SHP77 (cell line): ENCODE results near the gene GDF7.

Source experiments
- DNase-seq, 2 experiments: peaks; one replicate each; lab custom pipeline; 2025; lab: John Stamatoyannopoulos, UW

Gene GDF7

DNA sequence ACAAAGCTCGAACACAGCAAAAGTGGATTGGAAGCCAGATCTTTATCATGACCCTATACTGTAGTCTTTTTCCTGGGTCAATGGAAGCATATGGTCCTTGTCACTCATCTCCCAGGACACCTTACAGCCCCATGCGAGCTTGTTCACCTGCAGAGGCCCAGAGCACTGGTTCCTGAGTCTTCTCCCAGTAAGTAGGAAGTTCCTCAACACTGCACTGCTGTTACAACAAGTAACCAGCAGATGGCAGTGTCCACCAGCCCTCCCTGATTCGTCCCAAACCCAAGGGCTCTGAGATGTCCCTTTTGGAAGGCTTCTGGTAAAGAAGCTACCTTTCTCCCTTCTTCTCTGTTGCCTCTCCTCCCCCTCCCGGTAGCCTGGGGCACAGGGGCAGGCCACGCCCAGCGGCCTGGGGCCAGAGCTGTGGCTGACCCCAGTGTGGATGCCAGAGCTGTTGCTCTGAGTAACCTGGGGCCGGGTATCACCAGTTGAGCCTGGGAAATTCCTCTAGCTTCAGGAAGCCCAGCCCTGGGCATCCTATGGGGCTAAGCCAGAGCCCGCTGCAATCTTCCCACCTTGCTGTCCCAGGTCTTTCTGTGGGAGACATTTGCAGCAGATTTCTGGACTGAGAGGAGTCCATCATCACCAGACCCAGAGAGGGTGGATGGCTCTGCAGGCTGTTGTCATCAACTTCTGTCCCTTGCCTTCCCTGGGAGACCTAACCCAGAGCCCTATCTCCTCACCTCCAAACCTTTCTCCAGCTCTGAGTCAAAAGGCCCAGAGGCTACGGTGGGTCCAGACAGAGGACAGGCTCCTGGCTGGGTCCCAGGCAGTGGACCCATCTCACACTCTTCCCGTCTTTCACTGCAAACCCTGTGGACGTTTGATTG, 5.3 kb upstream of the GDF7 start:
- DNase-seq = peak; percentile 4 to 22

DNA sequence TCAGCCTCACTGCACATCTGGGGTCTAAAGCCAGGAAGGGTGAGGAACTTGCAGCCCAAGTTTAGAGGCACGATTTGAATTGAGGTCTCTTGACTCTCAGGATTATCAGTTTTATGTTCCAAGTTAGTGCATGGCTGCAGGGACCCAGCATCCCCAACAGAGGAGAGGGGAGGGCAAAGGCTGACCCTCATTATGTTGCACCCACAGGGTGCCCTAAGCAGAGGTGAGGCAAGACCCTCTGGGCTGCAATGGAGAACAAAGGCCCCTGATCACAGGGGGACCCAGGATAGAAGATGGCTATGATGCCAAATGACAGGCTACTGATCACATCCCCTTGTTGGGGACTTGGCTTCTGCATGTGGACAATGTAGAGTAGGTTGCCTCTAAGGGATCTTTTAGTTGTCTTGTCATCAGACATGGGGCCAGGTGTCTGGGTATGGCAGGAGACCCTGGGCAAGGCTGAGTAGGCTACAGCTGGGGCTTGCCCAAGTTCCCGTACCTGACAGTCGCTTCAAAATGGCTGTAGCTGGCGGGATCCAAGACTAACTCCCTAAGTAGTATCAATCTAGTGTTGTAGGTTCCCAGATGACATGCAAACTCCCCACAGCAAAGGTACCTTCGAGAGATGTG, 4.5 kb upstream of the GDF7 start:
- DNase-seq = no peak

DNA sequence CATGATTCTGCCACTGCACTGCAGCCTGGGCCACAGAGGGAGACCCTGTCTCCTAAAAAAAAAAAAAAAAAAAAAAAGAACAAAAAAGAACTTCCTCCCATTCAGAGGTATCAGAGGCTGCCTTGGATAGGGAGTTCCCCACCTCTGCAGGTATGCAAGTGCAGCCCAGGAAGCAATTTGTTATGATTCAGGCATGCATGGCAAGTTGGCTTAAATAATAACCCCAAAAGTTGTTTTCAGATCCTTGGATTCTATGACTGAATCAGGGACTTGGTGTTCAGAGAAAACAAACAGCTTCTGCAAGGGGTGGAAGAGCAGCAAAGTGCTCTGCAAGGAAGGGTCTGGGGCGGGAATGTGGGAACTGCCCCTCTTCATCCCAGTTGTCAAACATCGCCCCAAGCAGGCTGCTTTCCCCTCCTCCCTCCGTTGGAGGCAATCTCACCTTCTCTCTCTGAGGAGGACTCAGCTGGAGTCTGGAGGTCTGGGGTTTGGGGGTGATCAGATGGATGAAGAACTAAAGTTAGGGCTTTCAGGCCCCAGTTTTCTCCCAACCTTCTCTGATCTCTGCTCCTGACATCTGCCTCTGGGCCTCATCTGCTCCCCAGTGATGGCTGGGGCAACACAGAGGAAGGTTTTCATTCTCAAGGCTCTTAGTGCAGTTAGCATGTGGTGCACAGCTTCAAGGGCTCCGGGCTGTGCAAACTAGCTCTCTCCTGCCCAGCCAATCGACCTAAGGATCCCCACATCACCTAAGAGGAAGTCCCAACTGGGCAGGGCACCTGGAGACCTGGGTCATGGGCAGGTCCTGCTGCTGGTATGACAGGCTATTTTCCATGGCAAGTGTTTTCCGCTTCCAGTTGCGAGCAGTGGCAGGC, 3.5 kb upstream of the GDF7 start:
- DNase-seq = no peak

DNA sequence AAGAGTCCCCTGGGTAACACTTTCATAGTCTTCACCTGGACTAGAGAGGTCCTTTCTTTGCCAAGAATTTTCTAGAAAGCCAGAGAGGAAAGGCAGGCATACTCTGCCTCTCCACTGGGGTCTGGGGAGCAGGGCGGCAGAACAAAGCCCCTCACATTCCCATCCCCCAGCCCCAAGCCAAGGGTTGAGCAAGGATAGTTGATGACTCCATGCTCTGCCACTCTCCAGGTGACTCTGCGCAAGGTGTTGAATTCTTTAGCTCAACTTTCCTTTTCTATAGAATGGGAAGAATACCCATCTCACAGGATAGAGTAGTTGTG, 2.9 kb upstream of the GDF7 start:
- DNase-seq = no peak

DNA sequence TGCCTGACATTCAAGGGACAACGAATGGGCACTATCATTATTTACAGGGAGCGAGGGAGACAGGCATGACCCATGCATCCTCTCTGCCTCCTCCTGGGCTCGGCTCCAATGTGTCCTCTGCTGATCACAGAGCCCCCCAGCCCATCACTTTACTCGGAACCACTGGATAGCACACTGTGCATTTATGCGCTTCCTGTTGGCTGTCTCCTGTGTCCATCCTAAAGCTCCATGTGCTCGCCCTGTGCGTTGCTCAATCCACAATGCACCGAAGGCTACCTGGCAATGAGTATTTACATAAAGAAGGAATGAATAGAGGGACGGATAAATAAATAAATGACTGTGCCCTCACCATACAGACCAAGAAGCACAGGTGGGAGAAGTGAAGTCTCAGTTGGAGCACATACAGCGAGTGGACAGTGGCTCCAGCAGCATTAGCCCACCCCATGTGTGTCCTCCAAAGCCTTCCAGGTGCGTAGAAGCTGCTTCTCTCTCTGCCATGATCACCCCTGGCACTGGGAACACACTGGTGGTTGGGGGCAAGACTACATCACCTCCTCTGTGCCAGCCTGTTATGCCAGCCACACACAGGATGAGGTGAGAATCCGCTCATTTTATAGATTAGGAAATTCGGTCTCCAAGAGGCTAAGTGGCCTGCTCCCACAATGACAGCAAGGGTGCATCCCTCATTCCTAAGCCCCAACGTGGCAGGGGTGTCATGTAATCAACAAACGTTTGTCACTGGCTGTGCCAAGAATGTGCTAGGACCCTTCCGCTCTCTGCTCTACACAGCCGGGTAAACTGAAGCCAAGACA, 2.3 kb upstream of the GDF7 start:
- no peak for DNase-seq

DNA sequence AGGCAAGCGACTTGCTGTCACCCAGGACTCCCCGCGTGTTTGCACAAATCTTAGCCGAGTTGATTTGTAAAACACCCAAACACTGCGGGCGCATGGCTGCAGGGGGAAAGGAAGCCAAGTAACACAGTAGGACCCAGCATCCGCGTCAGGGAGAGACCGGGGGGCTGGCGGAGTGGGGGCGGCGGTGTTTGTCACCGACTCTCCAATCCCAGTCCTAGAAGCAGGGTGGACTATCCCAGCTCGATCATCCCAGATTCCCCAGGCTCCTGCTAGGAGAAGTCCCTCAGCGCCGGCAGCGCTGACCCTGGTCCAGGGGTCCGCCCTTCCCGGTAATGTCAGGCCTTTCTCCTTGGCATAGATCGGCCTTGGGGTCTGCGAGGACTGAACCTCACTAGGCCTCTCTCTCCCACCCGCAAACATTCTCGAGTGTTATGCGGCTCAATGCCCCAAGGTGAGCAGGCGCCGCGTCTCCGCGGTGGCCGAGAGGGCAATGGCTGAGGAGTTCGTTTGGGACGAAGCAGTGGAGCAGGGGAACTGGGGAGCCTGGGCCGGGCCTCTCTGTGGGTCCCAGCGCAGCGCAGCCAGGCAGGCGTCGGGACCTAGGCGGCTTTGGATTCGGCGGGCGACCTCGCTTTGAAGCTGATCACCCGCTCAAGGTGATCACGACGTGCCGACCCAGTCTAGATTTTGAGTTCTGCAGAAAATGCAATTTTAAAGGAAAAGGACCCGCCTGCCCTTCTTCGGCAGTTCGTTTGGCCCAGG, 1.5 kb upstream of the GDF7 start:
- no peak for DNase-seq

DNA sequence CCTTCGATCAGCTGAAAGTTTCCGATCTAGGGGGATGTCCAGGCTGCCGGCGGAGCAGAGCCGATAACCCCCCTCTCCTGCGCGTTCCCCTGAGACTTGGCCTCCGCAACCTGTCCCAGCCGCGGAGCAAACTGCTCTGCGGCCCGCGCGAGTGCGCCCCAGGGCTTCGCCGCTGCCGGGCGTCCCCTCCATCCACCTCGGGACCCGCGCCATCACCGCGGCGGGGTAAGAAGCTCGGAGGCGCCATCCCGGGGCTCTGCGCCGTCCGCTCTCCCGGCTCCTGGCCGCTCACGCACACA, 990 bp upstream of the GDF7 start:
- no peak for DNase-seq

DNA sequence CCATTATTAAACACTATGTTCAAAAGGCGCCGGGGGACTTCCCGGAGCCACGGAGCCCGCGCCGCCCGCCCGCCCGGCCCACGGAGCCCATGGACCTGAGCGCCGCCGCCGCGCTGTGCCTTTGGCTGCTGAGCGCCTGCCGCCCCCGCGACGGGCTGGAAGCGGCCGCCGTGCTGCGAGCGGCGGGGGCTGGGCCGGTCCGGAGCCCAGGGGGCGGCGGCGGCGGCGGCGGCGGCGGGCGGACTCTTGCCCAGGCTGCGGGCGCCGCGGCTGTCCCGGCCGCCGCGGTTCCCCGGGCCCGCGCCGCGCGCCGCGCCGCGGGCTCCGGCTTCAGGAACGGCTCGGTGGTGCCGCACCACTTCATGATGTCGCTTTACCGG, 197 bp downstream of the GDF7 start:
- DNase-seq = no peak

DNA sequence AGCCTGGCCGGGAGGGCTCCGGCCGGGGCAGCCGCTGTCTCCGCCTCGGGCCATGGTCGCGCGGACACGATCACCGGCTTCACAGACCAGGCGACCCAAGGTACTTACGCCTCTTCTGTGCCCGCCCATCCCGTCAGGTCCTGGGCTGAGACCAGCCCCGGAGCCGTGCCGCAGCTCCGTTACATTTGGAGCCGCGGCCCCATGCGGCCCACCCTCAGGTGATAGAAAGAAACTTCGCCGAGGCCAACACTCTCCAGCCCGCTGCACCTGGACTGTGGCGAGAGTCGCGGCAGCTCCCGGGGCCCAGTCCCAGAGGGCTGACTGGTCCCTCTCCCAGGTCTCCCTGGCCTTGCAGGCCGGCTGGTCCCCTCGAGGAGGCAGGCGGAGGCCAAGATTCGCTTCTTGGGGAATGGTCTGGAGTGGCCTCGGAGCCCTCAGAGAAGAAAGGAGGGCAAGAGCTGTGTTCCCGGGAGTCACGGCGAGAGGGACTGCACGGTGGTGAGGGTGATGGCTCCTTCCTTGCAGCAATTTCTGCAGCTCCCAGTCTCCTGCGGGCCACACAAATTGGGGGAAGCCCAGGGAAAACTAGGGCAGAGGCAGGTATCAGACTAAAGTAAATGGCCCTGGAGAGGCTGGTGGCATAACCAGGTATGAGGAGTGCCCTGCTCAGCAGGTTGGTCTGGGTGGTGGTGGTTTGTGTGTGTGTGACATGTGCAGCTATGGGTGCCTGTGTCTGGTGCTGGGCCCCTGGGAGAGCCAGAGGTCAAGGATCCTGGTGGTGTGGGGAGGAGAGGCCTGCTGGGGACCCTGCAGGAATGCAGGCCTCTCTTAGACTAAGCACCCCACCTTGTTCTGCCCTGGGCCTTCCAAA, 822 bp downstream of the GDF7 start:
- no peak for DNase-seq

DNA sequence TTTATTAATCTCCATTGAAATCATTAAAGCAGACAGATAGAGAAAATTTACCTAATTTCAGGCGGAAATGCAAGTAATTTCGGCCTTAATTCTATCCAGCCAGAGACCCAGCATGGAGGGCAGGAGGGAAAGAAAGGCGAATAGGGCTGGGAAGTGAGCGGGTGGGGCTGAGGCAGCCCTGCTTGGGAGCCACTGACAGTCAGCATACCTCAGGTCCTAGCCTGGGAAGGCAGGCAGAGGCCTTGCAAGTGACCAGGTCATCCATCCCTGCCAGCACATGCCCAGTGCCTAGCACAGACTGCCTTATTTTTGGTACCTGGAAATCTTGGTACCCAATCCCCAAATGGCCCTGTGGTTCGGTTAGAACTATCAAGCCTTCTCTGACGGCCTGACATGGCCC, 1.5 kb downstream of the GDF7 start:
- no peak for DNase-seq

DNA sequence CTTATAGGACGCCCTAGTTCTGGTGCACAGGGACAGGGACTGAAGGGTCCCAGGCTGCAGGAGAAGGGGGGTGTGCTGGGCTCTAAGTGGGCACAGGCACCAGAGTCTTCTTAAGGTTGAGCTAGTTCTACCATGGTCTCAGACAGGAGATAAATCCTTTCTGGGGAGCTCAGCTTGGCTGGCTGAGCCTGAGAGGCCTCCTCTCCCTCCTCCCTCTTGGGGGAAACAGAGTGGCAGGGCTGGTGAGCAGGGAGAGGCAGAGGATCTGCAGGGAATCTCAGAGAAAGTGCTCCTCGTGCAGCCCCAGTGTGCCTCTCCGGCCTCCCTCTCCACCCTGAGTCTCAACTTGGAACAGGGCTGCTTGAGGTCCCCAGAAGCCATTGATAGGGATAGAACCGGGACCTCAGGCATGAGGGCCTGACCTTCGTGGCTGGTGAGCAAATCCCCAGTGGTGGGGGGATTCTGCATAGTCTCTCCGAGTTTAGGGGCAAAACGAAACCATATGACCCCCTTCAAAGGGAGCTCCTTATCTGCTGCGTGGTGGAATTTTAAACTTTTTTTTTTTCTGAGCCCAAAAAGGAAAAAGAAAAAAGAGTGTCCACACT, 2.0 kb downstream of the GDF7 start:
- no peak for DNase-seq

DNA sequence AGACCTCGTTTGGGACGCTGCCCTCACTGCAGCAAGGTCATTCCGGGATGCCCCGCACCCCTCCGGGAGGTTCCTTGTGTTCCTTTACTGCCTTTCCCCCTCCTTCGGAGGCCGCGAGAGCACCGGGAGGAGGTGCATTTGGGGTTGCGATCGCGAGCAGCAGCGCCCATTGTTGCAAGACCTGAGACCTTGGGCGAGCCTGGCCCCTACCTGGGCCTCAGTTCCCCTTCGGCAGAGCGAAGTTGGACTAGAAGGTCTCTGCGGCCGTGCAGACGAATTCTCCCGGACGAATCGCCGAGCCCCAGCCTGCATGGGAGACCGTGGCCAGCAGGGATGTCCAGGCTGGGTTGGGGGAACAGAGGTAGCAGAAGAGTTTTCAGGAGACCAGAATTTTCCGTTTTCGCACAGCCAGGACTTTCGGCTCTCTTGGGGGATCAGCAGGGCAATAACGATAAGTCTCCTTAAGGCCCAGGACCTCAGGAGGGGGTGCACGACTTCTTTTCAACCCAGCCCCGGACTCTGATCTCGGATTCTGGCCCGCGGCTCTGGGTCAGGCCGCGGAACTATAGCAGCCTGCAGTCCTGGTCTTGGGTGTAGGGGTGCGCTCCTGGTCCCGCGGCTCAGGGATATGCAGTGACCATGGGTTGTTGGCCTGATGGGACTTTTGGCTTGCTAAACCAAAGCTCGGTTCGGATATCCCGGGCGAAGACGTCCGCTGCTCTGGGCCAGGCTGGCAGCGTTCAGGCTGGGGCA, 2.8 kb downstream of the GDF7 start:
- no peak for DNase-seq

DNA sequence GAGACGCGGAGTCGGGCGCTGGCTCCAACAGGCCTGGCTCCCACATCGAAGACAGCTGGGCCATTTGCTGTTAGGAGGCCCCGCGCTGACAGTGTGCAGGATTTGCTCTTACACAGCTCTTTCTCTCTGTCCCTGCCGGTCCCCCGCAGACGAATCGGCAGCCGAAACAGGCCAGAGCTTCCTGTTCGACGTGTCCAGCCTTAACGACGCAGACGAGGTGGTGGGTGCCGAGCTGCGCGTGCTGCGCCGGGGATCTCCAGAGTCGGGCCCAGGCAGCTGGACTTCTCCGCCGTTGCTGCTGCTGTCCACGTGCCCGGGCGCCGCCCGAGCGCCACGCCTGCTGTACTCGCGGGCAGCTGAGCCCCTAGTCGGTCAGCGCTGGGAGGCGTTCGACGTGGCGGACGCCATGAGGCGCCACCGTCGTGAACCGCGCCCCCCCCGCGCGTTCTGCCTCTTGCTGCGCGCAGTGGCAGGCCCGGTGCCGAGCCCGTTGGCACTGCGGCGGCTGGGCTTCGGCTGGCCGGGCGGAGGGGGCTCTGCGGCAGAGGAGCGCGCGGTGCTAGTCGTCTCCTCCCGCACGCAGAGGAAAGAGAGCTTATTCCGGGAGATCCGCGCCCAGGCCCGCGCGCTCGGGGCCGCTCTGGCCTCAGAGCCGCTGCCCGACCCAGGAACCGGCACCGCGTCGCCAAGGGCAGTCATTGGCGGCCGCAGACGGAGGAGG, 3.5 kb downstream of the GDF7 start:
- no peak for DNase-seq

DNA sequence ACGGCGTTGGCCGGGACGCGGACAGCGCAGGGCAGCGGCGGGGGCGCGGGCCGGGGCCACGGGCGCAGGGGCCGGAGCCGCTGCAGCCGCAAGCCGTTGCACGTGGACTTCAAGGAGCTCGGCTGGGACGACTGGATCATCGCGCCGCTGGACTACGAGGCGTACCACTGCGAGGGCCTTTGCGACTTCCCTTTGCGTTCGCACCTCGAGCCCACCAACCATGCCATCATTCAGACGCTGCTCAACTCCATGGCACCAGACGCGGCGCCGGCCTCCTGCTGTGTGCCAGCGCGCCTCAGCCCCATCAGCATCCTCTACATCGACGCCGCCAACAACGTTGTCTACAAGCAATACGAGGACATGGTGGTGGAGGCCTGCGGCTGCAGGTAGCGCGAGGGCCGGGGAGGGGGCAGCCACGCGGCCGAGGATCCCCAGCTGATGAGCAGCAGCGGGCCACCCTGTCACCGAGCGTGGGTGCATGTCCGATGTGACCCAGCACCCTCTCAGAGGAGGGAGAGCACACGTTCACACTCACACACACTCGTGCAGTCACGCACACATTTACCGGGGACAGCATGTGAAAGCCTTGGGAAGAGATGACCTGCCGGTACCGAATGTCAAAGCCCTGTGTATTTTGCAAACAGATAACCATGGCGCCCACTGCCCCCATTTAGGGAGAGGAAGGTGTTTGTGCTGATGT, 4.2 kb downstream of the GDF7 start:
- no peak for DNase-seq

DNA sequence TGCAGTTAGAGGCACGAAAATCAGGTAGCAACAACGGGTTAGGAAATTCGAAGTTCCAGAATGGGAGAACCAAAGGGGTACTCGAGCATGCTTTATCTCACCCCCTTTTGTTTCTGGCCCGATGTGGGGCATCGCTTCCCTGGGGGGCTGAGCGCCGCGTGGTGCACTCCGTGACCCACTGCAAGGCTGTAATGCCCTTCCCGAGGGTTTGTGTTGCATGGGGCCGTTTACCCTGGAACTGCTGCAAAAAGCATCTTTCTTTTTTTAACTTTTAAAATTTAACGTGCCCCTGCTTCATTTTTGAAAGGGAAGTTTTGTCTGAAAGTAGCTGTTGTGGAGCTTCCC, 4.8 kb downstream of the GDF7 start:
- DNase-seq = no peak

DNA sequence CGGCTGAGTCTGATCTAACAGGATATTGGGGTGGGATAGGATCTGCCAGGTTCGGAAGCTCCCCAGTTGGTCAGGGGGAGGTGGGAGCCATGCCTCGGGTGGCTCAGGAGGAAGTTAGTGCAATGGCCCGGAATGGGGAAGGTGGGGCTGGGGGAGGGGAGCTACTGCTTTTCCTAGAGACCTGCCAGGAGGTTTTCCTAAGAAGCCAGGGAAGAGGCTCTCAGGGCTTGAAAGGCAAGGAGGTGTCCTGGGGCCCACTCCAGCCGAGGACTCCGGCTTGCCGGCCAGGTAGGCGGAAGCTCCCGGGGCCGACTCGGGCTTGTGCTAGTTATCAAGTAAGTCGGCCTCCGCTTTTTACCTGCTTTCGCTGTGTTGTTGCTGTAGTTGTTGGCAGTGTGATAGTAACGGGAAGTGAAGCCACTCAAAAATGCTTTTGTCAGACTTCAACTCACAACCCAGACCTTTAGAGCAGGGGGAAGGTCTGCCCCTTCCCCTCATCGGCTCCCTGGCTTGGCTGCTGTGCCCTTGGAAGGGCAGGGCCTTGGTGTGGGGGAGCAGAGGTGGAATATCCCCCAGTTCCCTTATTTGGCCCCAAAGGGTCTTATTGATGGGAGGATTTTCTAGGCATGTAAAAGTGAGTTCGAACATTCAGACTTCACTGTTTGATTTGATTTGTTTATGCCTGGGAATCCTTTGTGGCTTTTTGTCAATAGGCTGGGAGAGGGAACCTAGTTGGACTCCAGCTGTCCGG, 5.4 kb downstream of the GDF7 start:
- no peak for DNase-seq

DNA sequence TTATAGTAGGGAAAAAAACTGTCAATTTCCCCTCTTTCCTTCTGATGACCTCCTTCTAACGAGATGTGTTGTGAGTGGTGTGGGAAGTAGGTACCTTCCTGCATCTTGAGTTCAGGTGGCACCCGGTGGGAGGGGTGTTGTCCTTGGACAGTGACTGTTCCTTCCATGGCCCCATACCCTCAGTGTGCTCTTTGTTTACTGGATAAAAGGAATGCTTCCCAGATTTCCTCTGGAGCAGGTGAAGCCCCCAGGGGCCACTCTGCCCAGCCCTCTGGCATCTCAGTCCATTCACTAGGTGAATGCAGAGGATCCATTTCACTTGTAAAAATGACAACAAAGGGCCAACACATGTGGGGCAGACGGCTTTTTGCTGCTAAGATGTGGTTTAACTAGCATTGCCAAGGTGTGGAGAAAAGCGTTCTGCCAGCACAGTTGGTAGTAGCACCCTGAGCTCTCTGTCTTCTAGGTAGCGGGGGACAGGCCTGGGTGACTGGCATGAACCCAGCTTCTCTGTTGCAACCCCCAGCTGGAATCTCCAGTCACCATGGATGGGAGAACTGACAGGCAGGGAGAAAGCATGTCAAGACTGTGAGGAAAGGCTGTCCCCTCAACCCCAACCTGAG, 6.9 kb downstream of the GDF7 start:
- DNase-seq = no peak
